Endothelial cell of umbilical vein (primary cell): ENCODE data around the gene SULT4A1.

Experiments used
- EZH2 ChIP-seq: IDR thresholded peaks from 2 replicates; pipeline ENCODE4 v1.6.1; 2012; ENCODE audit warnings: borderline replicate concordance, low read depth, mild to moderate bottlenecking, moderate library complexity, low read length, inconsistent platforms; ENCODE audit not compliant: severe bottlenecking
- GATA2 ChIP-seq: IDR thresholded peaks from 2 replicates; pipeline ENCODE4 v1.7.0; 2011; ENCODE audit warnings: low read depth, mild to moderate bottlenecking, moderate library complexity, mixed read lengths, low read length; ENCODE audit not compliant: insufficient read length, insufficient read depth
- JUN ChIP-seq: IDR thresholded peaks from 2 replicates; pipeline ENCODE4 v1.6.1; 2011; ENCODE audit warnings: borderline replicate concordance, low read depth; ENCODE audit not compliant: insufficient read length, insufficient read depth
- POLR2A ChIP-seq: IDR thresholded peaks from 2 replicates; pipeline ENCODE4 v1.6.1; 2012; ENCODE audit warnings: low read depth, mild to moderate bottlenecking, control low read depth, low read length
- POLR2AphosphoS5 ChIP-seq: IDR thresholded peaks from 2 replicates; pipeline ENCODE4 v1.6.1; 2012; ENCODE audit warnings: low read depth, mild to moderate bottlenecking, control low read depth, low read length, moderate library complexity; ENCODE audit not compliant: insufficient read depth
- TF ChIP-seq, protein P1 (sequence below), 2 donors: IDR thresholded peaks; 1 replicate in 1 of 2; 2 replicates in 1 of 2; pipeline ENCODE4 v1.5.1; 2011; ENCODE audit warnings: low read length in 2 of 2, mild to moderate bottlenecking in 2 of 2, moderate library complexity in 2 of 2, control low read depth in 1 of 2, inconsistent platforms in 1 of 2, low read depth in 1 of 2; ENCODE audit not compliant: insufficient read depth in 1 of 2; ENCODE audit errors: extremely low read depth in 1 of 2
- TF ChIP-seq, protein P2 (sequence below): IDR thresholded peaks from 2 replicates; pipeline ENCODE4 v1.6.1; 2011; ENCODE audit not compliant: insufficient read depth, insufficient read length

- TF ChIP-seq, protein P1, sequence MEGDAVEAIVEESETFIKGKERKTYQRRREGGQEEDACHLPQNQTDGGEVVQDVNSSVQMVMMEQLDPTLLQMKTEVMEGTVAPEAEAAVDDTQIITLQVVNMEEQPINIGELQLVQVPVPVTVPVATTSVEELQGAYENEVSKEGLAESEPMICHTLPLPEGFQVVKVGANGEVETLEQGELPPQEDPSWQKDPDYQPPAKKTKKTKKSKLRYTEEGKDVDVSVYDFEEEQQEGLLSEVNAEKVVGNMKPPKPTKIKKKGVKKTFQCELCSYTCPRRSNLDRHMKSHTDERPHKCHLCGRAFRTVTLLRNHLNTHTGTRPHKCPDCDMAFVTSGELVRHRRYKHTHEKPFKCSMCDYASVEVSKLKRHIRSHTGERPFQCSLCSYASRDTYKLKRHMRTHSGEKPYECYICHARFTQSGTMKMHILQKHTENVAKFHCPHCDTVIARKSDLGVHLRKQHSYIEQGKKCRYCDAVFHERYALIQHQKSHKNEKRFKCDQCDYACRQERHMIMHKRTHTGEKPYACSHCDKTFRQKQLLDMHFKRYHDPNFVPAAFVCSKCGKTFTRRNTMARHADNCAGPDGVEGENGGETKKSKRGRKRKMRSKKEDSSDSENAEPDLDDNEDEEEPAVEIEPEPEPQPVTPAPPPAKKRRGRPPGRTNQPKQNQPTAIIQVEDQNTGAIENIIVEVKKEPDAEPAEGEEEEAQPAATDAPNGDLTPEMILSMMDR (IDR thresholded peaks at IDR 0.05; ENCODE audit: extremely low read depth in 1 of 2, insufficient read depth in 1 of 2, low read depth in 1 of 2, low read length in 2 of 2): no peak
- TF ChIP-seq GATA2 (no peak), POLR2AphosphoS5 (no peak), EZH2 (no peak), JUN (no peak), POLR2A (no peak)
- TF ChIP-seq, protein P2, sequence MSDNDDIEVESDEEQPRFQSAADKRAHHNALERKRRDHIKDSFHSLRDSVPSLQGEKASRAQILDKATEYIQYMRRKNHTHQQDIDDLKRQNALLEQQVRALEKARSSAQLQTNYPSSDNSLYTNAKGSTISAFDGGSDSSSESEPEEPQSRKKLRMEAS: no peak
Observed at GRCh38 chr22:43820651-43821305, 41.5 kb downstream of the SULT4A1 start.
